Measurements from ENCODE around the gene PKD2L1. TPM values are rescaled to one million over a fixed set of nuclear protein-coding genes. Genes with fewer than 3 reads are reported as not detected.
"Not testable (repeated sequence)": the region's sequence is repeated elsewhere in the genome, so short reads cannot be mapped to it uniquely, and the experiment has no call there.

PKD2L1 gene
- total RNA-seq, 1 experiment from 2014 or later, result not detected

DNA sequence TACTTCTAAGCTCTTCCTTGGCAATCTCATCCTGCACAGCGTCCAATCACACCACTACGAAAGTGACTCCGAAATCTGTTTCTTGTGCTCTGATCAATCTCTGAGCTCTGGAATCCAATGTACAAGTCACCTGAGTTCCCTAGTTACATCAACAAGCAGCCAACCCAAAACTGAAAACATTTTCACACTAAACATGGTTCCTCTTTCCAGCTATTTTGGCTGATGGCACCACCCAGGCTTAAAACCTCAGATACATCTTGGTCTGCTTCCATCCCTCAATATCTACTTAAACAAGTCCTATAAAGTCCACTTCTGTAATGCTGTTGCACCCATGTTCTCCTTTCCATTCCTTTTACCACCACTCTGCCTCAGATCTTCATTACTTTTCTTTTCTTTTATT lies 47.1 kb downstream of the PKD2L1 start:
- Histone ChIP-seq H3F3A (ENCODE audit: low read length, unreplicated experiment) (no peaks in the 10 kb centered on the region), H3K9me2 (replicated peaks; ENCODE audit: low read length) (no peaks in the 10 kb centered on the region), H3K4me1 (ENCODE audit: insufficient read depth, low read length) (peaks cover 15% of the 10 kb centered on the region), H2AFZ (ENCODE audit: low read length) (no peak overlapping the region), H3K9ac (ENCODE audit: low read length) (no peak overlapping the region), H3K4me3 (ENCODE audit: low read length) (no peak overlapping the region), H3K27me3 (ENCODE audit: low read length) (no peaks in the 10 kb centered on the region), H3K36me3 (ENCODE audit: low read depth, low read length) (peaks cover 8% of the 10 kb centered on the region; the same call in 1 of the 2 replicates), H3K4me2 (ENCODE audit: low read length) (no peak overlapping the region), H3K9me3 (ENCODE audit: low read length) (no peaks in the 10 kb centered on the region), H4K20me1 (ENCODE audit: low read length) (no peaks in the 10 kb centered on the region; the same call in 1 of the 2 replicates), H3K79me2 (ENCODE audit: low read length) (peaks cover 45% of the 10 kb centered on the region), H3K27ac (ENCODE audit: low read length) (no peak overlapping the region)
- intact Hi-C loops (cut with micrococcal nuclease), result no loop called here
- ATAC-seq, result no peak
- no peak for DNase-seq
- ChIA-PET POLR2A (ENCODE audit: unreplicated experiment) (no interaction called here), CTCF (no interaction called here)
- no TSS peak for BruUV-seq (replicated peaks)
- TF ChIP-seq EZH2 (IDR thresholded peaks at IDR 0.05; ENCODE audit: low read length, unreplicated experiment) (no peak), EZH2phosphoT487 (IDR thresholded peaks at IDR 0.05; ENCODE audit: borderline replicate concordance, low read length) (no peak)
- TF ChIP-seq, protein P1, sequence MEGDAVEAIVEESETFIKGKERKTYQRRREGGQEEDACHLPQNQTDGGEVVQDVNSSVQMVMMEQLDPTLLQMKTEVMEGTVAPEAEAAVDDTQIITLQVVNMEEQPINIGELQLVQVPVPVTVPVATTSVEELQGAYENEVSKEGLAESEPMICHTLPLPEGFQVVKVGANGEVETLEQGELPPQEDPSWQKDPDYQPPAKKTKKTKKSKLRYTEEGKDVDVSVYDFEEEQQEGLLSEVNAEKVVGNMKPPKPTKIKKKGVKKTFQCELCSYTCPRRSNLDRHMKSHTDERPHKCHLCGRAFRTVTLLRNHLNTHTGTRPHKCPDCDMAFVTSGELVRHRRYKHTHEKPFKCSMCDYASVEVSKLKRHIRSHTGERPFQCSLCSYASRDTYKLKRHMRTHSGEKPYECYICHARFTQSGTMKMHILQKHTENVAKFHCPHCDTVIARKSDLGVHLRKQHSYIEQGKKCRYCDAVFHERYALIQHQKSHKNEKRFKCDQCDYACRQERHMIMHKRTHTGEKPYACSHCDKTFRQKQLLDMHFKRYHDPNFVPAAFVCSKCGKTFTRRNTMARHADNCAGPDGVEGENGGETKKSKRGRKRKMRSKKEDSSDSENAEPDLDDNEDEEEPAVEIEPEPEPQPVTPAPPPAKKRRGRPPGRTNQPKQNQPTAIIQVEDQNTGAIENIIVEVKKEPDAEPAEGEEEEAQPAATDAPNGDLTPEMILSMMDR (conservative IDR thresholded peaks at IDR 0.05; ENCODE audit: low read depth, low read length), result no peak

DNA sequence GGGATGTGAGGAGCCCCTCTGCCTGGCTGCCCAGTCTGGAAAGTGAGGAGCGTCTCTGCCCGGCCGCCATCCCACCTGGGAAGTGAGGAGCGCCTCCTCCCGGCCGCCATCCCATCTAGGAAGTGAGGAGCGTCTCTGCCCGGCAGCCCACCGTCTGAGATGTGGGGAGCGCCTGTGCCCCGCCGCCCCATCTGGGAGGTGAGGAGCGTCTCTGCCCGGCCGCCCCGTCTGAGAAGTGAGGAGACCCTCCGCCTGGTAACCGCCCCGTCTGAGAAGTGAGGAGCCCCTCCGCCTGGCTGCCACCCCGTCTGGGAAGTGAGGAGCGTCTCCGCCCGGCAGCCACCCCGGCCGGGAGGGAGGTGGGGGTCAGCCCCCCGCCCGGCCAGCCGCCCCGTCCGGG lies 53.1 kb downstream of the PKD2L1 start:
- H2AFZ ChIP-seq (ENCODE audit: low read length); intact Hi-C loops (cut with micrococcal nuclease); H3K79me2 ChIP-seq (ENCODE audit: low read length); H3K9me3 ChIP-seq (ENCODE audit: low read length); BruUV-seq (replicated peaks); H4K20me1 ChIP-seq (ENCODE audit: low read length); CTCF ChIA-PET; ATAC-seq; H3K27me3 ChIP-seq (ENCODE audit: low read length); POLR2A ChIA-PET (ENCODE audit: unreplicated experiment); H3K4me2 ChIP-seq (ENCODE audit: low read length); H3K27ac ChIP-seq (ENCODE audit: low read length); DNase-seq; H3K9me2 ChIP-seq (replicated peaks; ENCODE audit: low read length); H3K4me1 ChIP-seq (ENCODE audit: insufficient read depth, low read length); H3K9ac ChIP-seq (ENCODE audit: low read length); H3K4me3 ChIP-seq (ENCODE audit: low read length); H3F3A ChIP-seq (ENCODE audit: low read length, unreplicated experiment): not testable (repeated sequence)
- H3K36me3 ChIP-seq (ENCODE audit: low read depth, low read length), result peaks cover 11% of the 10 kb centered on the region

DNA sequence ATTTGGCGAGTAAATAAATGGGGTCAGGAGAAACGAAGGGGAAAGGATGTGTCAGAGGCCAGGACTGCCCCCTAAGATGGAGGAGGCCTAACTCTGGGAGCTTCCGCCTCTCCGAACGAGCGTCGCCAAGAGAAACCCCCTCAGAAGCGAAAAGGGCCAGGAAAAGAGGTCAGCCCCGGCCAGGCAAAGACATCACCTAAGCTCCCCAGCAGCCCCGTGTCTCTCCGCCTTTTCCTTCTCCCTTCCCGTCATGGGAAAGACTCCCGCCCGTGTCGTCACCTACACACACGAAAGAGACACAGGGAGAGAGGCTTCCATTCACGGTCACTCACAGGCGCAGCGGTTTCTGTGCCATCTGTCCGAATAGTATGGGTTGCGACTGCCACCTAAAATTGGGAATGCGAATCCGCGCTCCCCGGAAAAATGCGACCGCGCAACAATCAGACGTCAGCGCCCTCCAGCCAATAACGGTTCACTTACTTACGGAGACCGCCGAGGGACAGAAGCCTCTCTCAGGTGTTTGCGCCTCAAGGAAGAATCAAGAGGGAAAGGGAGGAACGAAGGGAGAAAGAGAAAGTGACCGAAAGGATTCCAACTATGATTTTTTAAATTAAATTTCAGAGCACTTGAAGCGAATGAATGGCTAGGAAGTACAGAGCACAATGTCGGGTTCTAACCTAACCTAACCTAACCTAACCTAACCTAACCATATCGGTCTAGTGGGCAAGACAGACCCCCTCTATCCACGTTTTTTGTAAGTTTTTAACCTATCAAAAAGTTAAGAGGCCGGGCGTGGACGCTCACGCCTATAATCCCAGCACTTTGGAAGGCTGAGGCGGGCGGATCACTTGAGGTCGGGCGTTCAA lies 62.6 kb downstream of the PKD2L1 start, which contains the start of gene CWF19L1:
CWF19L1 (minus strand) TSS at position 400 of the 866 bp plus-strand sequence; CDS start at position 355, 45 bp downstream.
- peak within 1 kb of the TSS; percentile 87 for H3K4me3 ChIP-seq (ENCODE audit: low read length)
- no peaks in the 10 kb centered on the region for H3K9me3 ChIP-seq (ENCODE audit: low read length)
- intact Hi-C loops (cut with micrococcal nuclease), result no loop called here
- no peak for TF ChIP-seq EZH2phosphoT487 (IDR thresholded peaks at IDR 0.05; ENCODE audit: borderline replicate concordance, low read length)
- no peak for TF ChIP-seq EZH2 (IDR thresholded peaks at IDR 0.05; ENCODE audit: low read length, unreplicated experiment)
- TF ChIP-seq, protein P1 (conservative IDR thresholded peaks at IDR 0.05; ENCODE audit: low read depth, low read length), result no peak
- peak within 1 kb of the TSS; percentile 93 for H2AFZ ChIP-seq (ENCODE audit: low read length)
- POLR2A ChIA-PET (ENCODE audit: unreplicated experiment), result no interaction called here
- CTCF ChIA-PET, result no interaction called here
- H3F3A ChIP-seq (ENCODE audit: low read length, unreplicated experiment), result no peaks in the 10 kb centered on the region
- peak within 1 kb of the TSS; percentile 91 for H3K4me2 ChIP-seq (ENCODE audit: low read length)
- peak within 1 kb of the TSS; percentile 47 for H3K27ac ChIP-seq (ENCODE audit: low read length)
- no peaks in the 10 kb centered on the region for H3K27me3 ChIP-seq (ENCODE audit: low read length)
- peaks cover 28% of the 10 kb centered on the region for H3K79me2 ChIP-seq (ENCODE audit: low read length)
- DNase-seq, result peak; percentile 77
- no peaks in the 10 kb centered on the region for H3K9me2 ChIP-seq (replicated peaks; ENCODE audit: low read length)
- TSS peak; percentile 99 for BruUV-seq (replicated peaks)
- H4K20me1 ChIP-seq (ENCODE audit: low read length), result no peaks in the 10 kb centered on the region
- ATAC-seq, result peak; percentile 92
- H3K4me1 ChIP-seq (ENCODE audit: insufficient read depth, low read length), result no peaks in the 10 kb centered on the region
- H3K36me3 ChIP-seq (ENCODE audit: low read depth, low read length), result no peaks in the 10 kb centered on the region
- peak within 1 kb of the TSS; percentile 86 for H3K9ac ChIP-seq (ENCODE audit: low read length)
